ENCODE measurements around the gene FUT2. TPM values are rescaled to one million over a fixed set of nuclear protein-coding genes. Genes with fewer than 3 reads are reported as not detected.
A peak's percentile ranks its signal among the peaks of the same experiment; 100 is the strongest.

FUT2 gene
- total RNA-seq, 1 donor from 2014 or later, result not detected

GRCh38 chr19:48740164-48740972 lies 44.6 kb downstream of the FUT2 start, which contains the start of gene RASIP1:
RASIP1 (minus strand) TSS chr19:48740610; CDS start chr19:48740282, 328 bp downstream.
- TF ChIP-seq CTCF (conservative IDR thresholded peaks at IDR 0.05), result no peak
- H3K27ac Mint-ChIP-seq (ENCODE audit: unreplicated experiment), result no peak within 1 kb of the TSS
- H3K27me3 Mint-ChIP-seq (ENCODE audit: low read depth), result peaks cover 37% of the 10 kb centered on the region
- no peak for DNase-seq (ENCODE audit: low read depth, low spot score)
- no peaks in the 10 kb centered on the region for H3K36me3 Mint-ChIP-seq (ENCODE audit: low read depth)
- no peaks in the 10 kb centered on the region for H3K9me3 Mint-ChIP-seq
- peak within 1 kb of the TSS; percentile 56 for H3K4me3 Mint-ChIP-seq
- H3K4me1 Mint-ChIP-seq, result peaks cover 15% of the 10 kb centered on the region

- Mint-ChIP-seq H3K4me3 (peak overlapping the region; percentile 56), H3K36me3 (ENCODE audit: low read depth) (peaks cover 3% of the 10 kb centered on the region), H3K27ac (ENCODE audit: unreplicated experiment) (no peak overlapping the region), H3K27me3 (ENCODE audit: low read depth) (peaks cover 37% of the 10 kb centered on the region), H3K9me3 (peaks cover 5% of the 10 kb centered on the region), H3K4me1 (peaks cover 20% of the 10 kb centered on the region)
- no peak for TF ChIP-seq CTCF (conservative IDR thresholded peaks at IDR 0.05)
- DNase-seq (ENCODE audit: low read depth, low spot score), result no peak
These were observed 45.6 kb downstream of the FUT2 start for GRCh38 chr19:48741129-48741999.

- H3K36me3 Mint-ChIP-seq (ENCODE audit: low read depth), result peaks cover 3% of the 10 kb centered on the region
These were observed 46.3 kb downstream of the FUT2 start for GRCh38 chr19:48742096-48742495.

GRCh38 chr19:48745208-48745995 lies 49.6 kb downstream of the FUT2 start:
- H3K27ac Mint-ChIP-seq (ENCODE audit: unreplicated experiment), result no peak overlapping the region
- H3K4me3 Mint-ChIP-seq, result peak overlapping the region; percentile 74
- DNase-seq (ENCODE audit: low read depth, low spot score), result peak; percentile 50
- H3K36me3 Mint-ChIP-seq (ENCODE audit: low read depth), result peaks cover 3% of the 10 kb centered on the region
- H3K9me3 Mint-ChIP-seq, result peaks cover 5% of the 10 kb centered on the region
- peaks cover 17% of the 10 kb centered on the region for H3K4me1 Mint-ChIP-seq
- TF ChIP-seq CTCF (conservative IDR thresholded peaks at IDR 0.05), result no peak
- H3K27me3 Mint-ChIP-seq (ENCODE audit: low read depth), result peaks cover 36% of the 10 kb centered on the region

More at GRCh38 chr19:48742096-48742495, 46.3 kb downstream of the FUT2 start:
- Mint-ChIP-seq H3K4me3 (no peak overlapping the region), H3K4me1 (peaks cover 26% of the 10 kb centered on the region), H3K27ac (ENCODE audit: unreplicated experiment) (no peak overlapping the region), H3K9me3 (peaks cover 5% of the 10 kb centered on the region), H3K27me3 (ENCODE audit: low read depth) (peaks cover 41% of the 10 kb centered on the region)
- TF ChIP-seq CTCF (conservative IDR thresholded peaks at IDR 0.05), result no peak
- DNase-seq (ENCODE audit: low read depth, low spot score), result no peak

- Mint-ChIP-seq H3K27me3 (ENCODE audit: low read depth) (peaks cover 38% of the 10 kb centered on the region), H3K27ac (ENCODE audit: unreplicated experiment) (no peak overlapping the region), H3K9me3 (peaks cover 5% of the 10 kb centered on the region), H3K4me3 (no peak overlapping the region), H3K4me1 (peaks cover 17% of the 10 kb centered on the region), H3K36me3 (ENCODE audit: low read depth) (peaks cover 3% of the 10 kb centered on the region)
- no peak for TF ChIP-seq CTCF (conservative IDR thresholded peaks at IDR 0.05)
- no peak for DNase-seq (ENCODE audit: low read depth, low spot score)
These were observed 50.3 kb downstream of the FUT2 start for GRCh38 chr19:48746110-48746509.
